Stimulated activated CD8-positive, alpha-beta memory T cell treated with anti-CD3 and anti-CD28 coated beads, Interleukin-15, amount 100 ng/mL, for 1 hour (primary cell): ENCODE data around the gene BCL2L13.
"Not testable (repeated sequence)": the region's sequence is repeated elsewhere in the genome, so short reads cannot be mapped to it uniquely, and the experiment has no call there.

Experiments
- DNase-seq: peaks from one replicate; pipeline ENCODE4 v3.0.0-alpha.2; 2020; ENCODE audit warnings: low read depth

BCL2L13 gene

GRCh38 chr22:17695986-17696385 lies 57.4 kb downstream of the BCL2L13 start:
- DNase-seq: no peak

DNA sequence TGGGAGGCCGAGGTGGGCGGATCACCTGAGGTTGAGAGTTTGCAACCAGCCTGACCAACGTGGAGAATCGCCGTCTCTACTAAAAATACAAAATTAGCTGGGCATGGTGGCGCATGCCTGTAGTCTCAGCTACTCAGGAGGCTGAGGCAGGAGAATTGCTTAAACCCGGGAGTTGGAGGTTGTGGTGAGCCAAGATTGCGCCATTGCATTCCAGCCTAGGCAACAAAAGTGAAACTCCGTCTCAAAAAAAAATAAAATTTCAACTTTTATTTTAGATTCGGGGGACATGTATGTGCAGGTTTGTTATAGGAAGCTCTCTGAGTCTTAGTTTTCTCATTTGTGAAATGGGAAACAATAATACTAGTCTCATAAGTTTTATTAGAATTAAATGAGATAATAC lies 58.6 kb downstream of the BCL2L13 start:
- not testable (repeated sequence) for DNase-seq

DNA sequence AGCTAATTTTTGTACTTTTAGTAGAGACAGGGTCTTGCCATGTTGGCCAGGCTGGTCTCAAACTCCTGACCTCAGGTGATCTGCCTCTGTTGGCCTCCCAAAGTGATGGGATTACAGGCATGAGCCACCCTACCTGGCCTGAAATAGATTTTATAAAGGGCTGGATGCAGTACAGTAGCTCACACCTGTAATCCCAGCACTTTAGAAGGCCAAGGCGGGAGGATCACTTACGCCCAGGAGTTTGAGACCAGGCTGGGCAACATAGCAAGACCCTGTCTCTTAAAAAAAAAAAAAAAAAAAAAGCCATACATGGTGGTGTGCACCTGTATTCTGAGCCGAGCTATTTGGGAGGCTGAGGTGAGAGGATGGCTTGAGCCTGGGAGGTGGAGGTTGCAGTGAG lies 59.7 kb downstream of the BCL2L13 start:
- not testable (repeated sequence) for DNase-seq

GRCh38 chr22:17698948-17699347 lies 60.4 kb downstream of the BCL2L13 start:
- DNase-seq: no peak

GRCh38 chr22:17699696-17700340 lies 61.3 kb downstream of the BCL2L13 start:
- no peak for DNase-seq

GRCh38 chr22:17700778-17701177 lies 62.2 kb downstream of the BCL2L13 start:
- no peak for DNase-seq

- DNase-seq: no peak
Measured at GRCh38 chr22:17703811-17704210, 65.3 kb downstream of the BCL2L13 start.

DNA sequence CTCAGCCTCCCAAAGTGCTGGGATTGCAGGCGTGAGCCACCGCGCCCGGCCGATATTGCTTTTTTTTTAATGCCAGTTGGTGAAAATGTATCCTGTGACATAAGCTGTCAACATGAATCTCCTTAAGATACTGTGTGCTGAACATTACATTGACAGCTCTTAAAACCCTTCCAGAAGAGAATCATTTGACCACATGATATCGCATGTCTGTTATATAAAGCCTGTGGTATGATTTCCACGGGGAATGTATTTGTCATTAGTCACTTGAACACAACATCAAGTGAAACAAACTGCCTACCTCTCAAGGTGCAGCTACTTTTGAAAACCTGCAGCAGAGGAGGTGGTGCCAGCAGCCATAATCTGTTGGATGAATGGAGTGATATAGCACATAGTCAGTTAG lies 67.0 kb downstream of the BCL2L13 start:
- no peak for DNase-seq

DNA sequence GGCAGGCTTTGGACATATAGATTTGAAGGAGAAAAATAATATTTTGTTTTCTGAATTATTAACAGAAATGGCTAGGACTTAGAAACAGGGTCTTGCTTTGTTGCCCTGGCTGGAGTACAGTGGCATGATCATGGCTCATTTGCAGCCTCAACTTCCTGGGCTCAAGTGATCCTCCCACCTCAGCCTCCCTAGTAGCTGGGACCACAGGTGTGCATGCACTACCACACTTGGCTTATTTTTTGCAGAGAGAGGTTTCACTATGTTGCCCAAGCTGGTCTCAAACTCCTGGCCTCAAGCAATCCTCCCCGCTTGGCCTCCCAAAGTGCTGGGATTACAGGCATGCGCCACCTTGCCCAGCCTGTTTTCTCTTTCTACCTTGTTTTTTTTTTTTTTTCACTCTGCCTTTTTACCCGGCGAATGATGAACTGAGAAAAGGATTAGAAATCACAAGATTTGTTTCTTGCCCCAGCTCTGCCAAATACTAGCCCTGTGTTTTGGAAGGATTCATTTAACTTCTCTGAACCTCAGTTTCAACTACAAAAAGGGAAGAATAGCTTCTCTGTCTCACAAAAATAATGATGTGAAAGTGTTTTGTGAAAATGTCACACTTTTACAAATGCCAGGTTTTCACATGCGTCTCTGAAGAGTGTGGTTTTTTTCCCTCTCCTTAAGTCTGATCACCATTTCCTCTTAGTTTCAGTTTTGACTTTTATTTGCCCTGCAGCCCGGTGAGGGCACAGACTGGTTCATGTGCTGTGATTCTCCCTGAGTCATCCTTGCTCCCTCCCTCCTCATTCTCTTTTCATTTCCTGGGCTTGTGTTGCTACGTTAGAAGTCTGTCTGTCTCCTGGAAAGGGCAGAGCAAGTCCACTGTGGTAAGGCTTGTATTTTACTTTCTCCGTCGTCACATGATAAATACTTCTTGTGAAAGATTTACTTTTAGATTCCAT lies 67.7 kb downstream of the BCL2L13 start:
- no peak for DNase-seq

- DNase-seq: no peak
Measured at GRCh38 chr22:17706947-17707346, 68.4 kb downstream of the BCL2L13 start.

DNA sequence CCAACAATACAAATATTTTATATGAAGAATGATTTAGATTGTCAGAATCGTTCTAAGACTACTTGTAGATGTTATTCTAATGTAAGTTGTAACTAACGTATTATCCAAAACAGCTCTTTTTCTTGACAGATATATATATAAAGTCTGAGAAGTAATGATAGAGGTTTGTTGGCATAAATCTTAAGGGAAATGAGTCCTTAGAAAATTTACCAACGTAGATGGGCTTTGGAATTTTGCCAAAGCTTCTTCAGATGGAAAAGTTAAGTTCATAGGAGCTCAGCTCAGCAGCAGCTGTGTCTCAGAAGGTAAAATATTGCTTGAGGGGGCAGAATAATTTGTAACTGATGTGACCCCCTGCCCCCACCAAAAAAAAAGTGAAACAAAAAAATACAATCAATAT lies 69.0 kb downstream of the BCL2L13 start:
- DNase-seq: no peak

GRCh38 chr22:17710023-17710422 lies 71.5 kb downstream of the BCL2L13 start:
- no peak for DNase-seq

GRCh38 chr22:17712441-17712840 lies 73.9 kb downstream of the BCL2L13 start:
- no peak for DNase-seq

DNA sequence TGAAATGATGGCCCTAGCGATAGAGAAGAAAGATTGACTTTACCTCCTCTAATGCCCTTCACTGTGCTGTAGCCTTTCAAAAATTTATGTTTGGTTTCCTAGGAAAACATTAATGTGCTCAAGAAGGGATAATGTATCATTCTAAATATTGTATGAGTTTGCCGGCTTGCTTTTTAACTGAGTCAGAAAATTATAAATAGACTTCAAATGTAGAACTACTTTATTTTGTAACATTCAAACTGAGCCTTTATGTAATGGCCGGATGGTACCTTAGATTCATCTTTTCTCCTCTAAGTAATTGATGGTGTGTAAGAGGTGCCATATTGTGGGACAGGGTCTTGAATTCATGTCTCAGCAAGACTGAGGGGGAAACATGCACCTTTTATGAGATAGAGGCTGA lies 78.0 kb downstream of the BCL2L13 start:
- no peak for DNase-seq

DNA sequence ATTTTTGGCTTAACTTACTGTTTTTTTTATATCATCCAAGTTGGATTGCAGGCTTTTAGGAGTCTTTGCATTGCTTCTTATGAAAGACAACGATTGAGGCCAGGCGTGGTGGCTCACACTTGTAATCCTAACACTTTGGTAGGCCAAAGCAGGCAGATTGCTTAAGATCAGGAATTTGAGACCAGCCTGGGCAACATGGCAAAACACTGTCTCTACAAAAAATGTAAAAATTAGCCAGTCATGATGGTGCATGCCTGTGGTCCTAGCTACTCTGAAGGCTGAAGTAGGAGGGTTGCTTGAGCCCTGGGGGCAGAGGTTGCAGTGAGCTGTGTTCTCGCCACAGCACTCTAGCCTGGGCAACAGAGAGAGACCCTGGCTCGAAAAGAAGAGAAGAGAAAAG lies 79.2 kb downstream of the BCL2L13 start:
- DNase-seq: no peak

- no peak for DNase-seq
Measured at GRCh38 chr22:17719911-17720310, 81.4 kb downstream of the BCL2L13 start.

- DNase-seq: no peak
Measured at GRCh38 chr22:17724241-17724640, 85.7 kb downstream of the BCL2L13 start.

GRCh38 chr22:17724678-17725499 lies 86.3 kb downstream of the BCL2L13 start:
- no peak for DNase-seq

DNA sequence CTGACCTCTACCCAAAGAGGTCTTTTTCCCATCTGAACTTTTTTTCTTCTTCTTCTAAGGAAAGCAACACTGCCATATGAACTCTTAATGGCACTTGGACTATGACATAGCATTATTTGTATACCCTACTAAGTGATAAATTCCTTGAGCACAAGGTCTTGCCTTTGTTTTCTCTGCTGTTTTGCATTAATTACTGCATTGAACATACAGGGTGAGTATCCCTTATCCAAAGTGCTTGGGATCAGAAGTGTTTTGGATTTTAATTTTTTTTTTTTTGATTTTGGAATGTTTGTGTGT lies 86.9 kb downstream of the BCL2L13 start:
- DNase-seq: no peak

DNA sequence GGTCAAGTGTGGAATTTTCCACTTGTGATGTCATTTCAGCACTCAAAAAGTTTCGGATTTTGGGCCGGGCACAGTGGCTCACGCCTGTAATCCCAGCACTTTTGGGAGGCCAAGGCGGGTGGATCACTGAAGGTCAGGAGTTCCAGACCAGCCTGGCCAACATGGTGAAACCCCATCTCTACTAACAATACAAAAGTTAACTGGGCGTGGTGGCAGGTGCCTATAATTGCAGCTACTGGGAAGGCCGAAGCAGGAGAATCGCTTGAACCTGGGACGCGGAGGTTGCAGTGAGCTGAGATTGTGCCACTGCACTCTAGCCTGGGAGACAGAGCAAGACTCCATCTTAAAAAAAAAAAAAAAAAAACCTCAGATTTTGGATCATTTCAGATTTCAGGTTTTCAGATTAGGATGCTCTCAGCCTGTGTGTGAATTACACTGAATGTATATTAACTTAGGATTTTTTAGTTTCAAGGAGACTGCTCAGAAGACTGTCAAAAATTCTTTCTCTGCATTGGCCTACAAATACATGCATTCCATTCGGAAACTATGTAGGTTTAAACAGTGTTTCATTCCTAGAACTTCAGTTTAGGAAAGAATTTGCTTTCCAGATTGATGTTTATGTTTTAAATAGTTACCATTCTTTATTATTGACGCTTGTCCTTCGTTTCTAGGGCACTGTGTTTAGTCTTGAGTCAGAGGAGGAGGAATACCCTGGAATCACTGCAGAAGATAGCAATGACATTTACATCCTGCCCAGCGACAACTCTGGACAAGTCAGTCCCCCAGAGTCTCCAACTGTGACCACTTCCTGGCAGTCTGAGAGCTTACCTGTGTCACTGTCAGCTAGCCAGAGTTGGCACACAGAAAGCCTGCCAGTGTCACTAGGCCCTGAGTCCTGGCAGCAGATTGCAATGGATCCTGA lies 87.7 kb downstream of the BCL2L13 start:
- DNase-seq: no peak
